ENCODE data around the gene ABCD1. TPM values are rescaled to one million over a fixed set of nuclear protein-coding genes. Genes with fewer than 3 reads are reported as not detected.

The ABCD1 gene
- total and polyA plus RNA-seq, 9 of the 15 experiments (the other 6 are each of a cell fraction or from before 2014, with no cell fraction given) = 0.07 to 6.9 (median 2.2) TPM

- no peaks in the 10 kb centered on the region for H3K9me3 ChIP-seq (replicated peaks; ENCODE audit: control insufficient read depth, insufficient read depth, low read depth, low read length)
- DNase-seq (ENCODE audit: extremely low read depth in 1 of 4, low spot score in 3 of 4) = no peak
- in situ Hi-C loops (cut with MboI) = no loop called here
- intact Hi-C loops (cut with micrococcal nuclease) = no loop called here
- peaks cover 6% of the 10 kb centered on the region for H3K9me1 ChIP-seq (ENCODE audit: control insufficient read depth, insufficient read depth, low read length)
- no peak overlapping the region for H3K4me2 ChIP-seq (ENCODE audit: insufficient read depth, low read length)
- no TSS peak for BruUV-seq (replicated peaks)
- no peak for FAIRE-seq
- H3K27ac ChIP-seq (ENCODE audit: extremely low read depth, low read depth, low read length) = no peak overlapping the region
- no peaks in the 10 kb centered on the region for H4K20me1 ChIP-seq (replicated peaks; ENCODE audit: control insufficient read depth, insufficient read depth, low read length)
- CTCF ChIA-PET (ENCODE audit: low intra/inter-chr PET ratio) = no interaction called here
- POLR2A ChIA-PET = interaction anchor here (0.6 kb wide), 1 partner anchor 850 kb away, joined by 3 read pairs; no protein-coding TSS in a partner anchor
- TF ChIP-seq ZNF133 (CRISPR knock-in tag; IDR thresholded peaks at IDR 0.05) = no peak
- TF ChIP-seq KDM5B (IDR thresholded peaks at IDR 0.05; ENCODE audit: insufficient replicate concordance, low read depth, low read length) = no peak
- no peak for TF ChIP-seq HNRNPH1 (optimal IDR thresholded peaks at IDR 0.05; ENCODE audit: low read depth, low read length)
- no peak for TF ChIP-seq ASH1L (IDR thresholded peaks at IDR 0.05; ENCODE audit: borderline replicate concordance, low read depth, partially characterized antibody)
- TF ChIP-seq ZNF79 (CRISPR knock-in tag; IDR thresholded peaks at IDR 0.05; ENCODE audit: low read depth) = no peak
- peak; percentile 57 for TF ChIP-seq POLR2G (IDR thresholded peaks at IDR 0.05; ENCODE audit: low read depth, low read length)
- TF ChIP-seq ZNF507 (tag; conservative IDR thresholded peaks at IDR 0.05) = no peak
- TF ChIP-seq, protein P1, sequence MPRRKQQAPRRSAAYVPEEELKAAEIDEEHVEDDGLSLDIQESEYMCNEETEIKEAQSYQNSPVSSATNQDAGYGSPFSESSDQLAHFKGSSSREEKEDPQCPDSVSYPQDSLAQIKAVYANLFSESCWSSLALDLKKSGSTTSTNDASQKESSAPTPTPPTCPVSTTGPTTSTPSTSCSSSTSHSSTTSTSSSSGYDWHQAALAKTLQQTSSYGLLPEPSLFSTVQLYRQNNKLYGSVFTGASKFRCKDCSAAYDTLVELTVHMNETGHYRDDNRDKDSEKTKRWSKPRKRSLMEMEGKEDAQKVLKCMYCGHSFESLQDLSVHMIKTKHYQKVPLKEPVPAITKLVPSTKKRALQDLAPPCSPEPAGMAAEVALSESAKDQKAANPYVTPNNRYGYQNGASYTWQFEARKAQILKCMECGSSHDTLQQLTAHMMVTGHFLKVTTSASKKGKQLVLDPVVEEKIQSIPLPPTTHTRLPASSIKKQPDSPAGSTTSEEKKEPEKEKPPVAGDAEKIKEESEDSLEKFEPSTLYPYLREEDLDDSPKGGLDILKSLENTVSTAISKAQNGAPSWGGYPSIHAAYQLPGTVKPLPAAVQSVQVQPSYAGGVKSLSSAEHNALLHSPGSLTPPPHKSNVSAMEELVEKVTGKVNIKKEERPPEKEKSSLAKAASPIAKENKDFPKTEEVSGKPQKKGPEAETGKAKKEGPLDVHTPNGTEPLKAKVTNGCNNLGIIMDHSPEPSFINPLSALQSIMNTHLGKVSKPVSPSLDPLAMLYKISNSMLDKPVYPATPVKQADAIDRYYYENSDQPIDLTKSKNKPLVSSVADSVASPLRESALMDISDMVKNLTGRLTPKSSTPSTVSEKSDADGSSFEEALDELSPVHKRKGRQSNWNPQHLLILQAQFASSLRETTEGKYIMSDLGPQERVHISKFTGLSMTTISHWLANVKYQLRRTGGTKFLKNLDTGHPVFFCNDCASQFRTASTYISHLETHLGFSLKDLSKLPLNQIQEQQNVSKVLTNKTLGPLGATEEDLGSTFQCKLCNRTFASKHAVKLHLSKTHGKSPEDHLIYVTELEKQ (CRISPR knock-in tag; IDR thresholded peaks at IDR 0.05) = no peak
- peaks cover 8 to 85% of the 10 kb centered on the region in 2 experiments; a peak in 4 of 5 replicates for H3K4me1 ChIP-seq (replicated peaks in 1 of 2; ENCODE audit: control insufficient read depth in 2 of 2, insufficient read depth in 2 of 2, low read length in 2 of 2)
- no peak overlapping the region for H2AFZ ChIP-seq (ENCODE audit: low read depth, low read length)
- no peaks in the 10 kb centered on the region for H3K27me3 ChIP-seq (ENCODE audit: control insufficient read depth in 2 of 2, insufficient read depth in 2 of 2, low read length in 2 of 2)
- no peaks in the 10 kb centered on the region for H3K36me3 ChIP-seq (ENCODE audit: control insufficient read depth, insufficient read depth, low read length)
- no peak overlapping the region for H3K9ac ChIP-seq (ENCODE audit: insufficient read depth in 1 of 2, low read depth in 2 of 2, low read length in 2 of 2)
- no peaks in the 10 kb centered on the region for H3K79me2 ChIP-seq (ENCODE audit: control insufficient read depth, insufficient read depth, low read length)
- WGBS (ENCODE audit: insufficient coverage, low coverage, missing lambda C conversion rate) = 87% methylated on average over 19 of the region's 42 CpGs
- H3K4me3 ChIP-seq = no peak overlapping the region
- no peak for ATAC-seq
Observed at GRCh38 chrX:153775293-153776119, 50.9 kb downstream of the ABCD1 start.
